ENCODE data around the gene TFIP11.

Gene TFIP11

GRCh38 chr22:26461188-26461810, 51.0 kb downstream of the TFIP11 start:
- TF ChIP-seq, protein P1, sequence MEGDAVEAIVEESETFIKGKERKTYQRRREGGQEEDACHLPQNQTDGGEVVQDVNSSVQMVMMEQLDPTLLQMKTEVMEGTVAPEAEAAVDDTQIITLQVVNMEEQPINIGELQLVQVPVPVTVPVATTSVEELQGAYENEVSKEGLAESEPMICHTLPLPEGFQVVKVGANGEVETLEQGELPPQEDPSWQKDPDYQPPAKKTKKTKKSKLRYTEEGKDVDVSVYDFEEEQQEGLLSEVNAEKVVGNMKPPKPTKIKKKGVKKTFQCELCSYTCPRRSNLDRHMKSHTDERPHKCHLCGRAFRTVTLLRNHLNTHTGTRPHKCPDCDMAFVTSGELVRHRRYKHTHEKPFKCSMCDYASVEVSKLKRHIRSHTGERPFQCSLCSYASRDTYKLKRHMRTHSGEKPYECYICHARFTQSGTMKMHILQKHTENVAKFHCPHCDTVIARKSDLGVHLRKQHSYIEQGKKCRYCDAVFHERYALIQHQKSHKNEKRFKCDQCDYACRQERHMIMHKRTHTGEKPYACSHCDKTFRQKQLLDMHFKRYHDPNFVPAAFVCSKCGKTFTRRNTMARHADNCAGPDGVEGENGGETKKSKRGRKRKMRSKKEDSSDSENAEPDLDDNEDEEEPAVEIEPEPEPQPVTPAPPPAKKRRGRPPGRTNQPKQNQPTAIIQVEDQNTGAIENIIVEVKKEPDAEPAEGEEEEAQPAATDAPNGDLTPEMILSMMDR (IDR thresholded peaks at IDR 0.05; ENCODE audit: insufficient read depth, low read length, poor library complexity, severe bottlenecking) = peak; percentile 79
- Histone ChIP-seq H3K4me3 (replicated peaks; ENCODE audit: low read depth, low read length) (no peak overlapping the region), H3K36me3 (ENCODE audit: control insufficient read depth, insufficient read depth, low read length) (peaks cover 31% of the 10 kb centered on the region), H3K27me3 (replicated peaks; ENCODE audit: control insufficient read depth, insufficient read depth, low read length) (no peaks in the 10 kb centered on the region)
- no peak for DNase-seq (ENCODE audit: extremely low read depth, insufficient read length)

DNA sequence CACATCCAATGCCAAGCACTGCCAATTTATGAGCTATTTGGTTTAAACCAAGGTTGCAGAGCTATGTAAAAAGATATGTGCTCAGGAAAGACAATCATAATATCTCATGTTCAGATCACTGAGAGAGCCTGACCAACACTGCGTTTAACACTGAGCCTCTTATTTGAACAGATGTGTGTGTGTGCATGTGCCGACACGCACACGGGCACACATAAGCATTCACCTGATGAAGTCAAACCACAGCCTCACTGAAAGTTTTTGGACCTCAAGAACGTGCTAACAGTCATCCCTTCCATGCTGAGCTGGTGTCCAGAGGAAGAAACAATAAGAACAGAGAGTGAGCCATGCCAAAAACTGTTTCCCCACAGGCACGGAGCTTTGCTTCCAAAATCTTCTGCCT, 52.1 kb downstream of the TFIP11 start:
- DNase-seq (ENCODE audit: extremely low read depth, insufficient read length) = no peak
- H3K36me3 ChIP-seq (ENCODE audit: control insufficient read depth, insufficient read depth, low read length) = peaks cover 29% of the 10 kb centered on the region
- H3K27me3 ChIP-seq (replicated peaks; ENCODE audit: control insufficient read depth, insufficient read depth, low read length) = no peaks in the 10 kb centered on the region
- TF ChIP-seq, protein P1 (IDR thresholded peaks at IDR 0.05; ENCODE audit: insufficient read depth, low read length, poor library complexity, severe bottlenecking) = no peak
- H3K4me3 ChIP-seq (replicated peaks; ENCODE audit: low read depth, low read length) = no peak overlapping the region

DNA sequence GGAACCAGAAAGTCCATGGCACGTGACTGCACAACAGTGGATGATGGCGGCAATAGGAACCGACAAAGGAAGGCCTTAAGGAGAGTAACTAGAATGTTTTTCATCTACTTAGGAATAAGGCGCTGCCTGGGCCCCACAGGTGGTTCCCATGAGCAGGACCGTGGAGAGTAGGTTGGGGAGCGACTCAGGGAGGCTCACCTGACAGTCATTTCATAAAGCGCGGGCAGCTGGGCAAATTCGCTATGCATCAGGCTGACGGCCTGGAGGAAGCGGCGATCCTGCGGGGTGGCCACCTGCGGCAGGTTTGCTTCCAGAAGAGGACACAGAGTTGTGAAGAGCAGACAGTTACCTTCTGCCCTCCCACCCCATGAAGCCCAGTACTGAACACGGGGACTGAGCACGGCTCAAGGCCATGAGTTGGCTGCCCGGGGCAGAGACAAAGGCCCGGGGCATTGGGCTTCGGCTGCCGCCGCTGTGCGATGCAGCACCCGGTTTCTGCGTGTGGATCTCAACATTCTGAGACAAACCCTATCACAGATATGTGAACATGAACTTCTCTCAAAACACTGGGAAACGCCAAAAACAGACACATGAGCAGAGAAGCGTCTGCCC, 54.5 kb downstream of the TFIP11 start:
- no peak overlapping the region for H3K4me3 ChIP-seq (replicated peaks; ENCODE audit: low read depth, low read length)
- H3K36me3 ChIP-seq (ENCODE audit: control insufficient read depth, insufficient read depth, low read length) = peaks cover 25% of the 10 kb centered on the region
- DNase-seq (ENCODE audit: extremely low read depth, insufficient read length) = no peak
- TF ChIP-seq, protein P1 (IDR thresholded peaks at IDR 0.05; ENCODE audit: insufficient read depth, low read length, poor library complexity, severe bottlenecking) = no peak
- H3K27me3 ChIP-seq (replicated peaks; ENCODE audit: control insufficient read depth, insufficient read depth, low read length) = no peaks in the 10 kb centered on the region

GRCh38 chr22:26453812-26454500, 58.3 kb downstream of the TFIP11 start:
- DNase-seq (ENCODE audit: extremely low read depth, insufficient read length) = no peak
- TF ChIP-seq, protein P1 (IDR thresholded peaks at IDR 0.05; ENCODE audit: insufficient read depth, low read length, poor library complexity, severe bottlenecking) = no peak
- Histone ChIP-seq H3K4me3 (replicated peaks; ENCODE audit: low read depth, low read length) (no peak overlapping the region), H3K27me3 (replicated peaks; ENCODE audit: control insufficient read depth, insufficient read depth, low read length) (no peaks in the 10 kb centered on the region), H3K36me3 (ENCODE audit: control insufficient read depth, insufficient read depth, low read length) (peaks cover 22% of the 10 kb centered on the region)

- no peak for DNase-seq (ENCODE audit: extremely low read depth, insufficient read length)
- Histone ChIP-seq H3K36me3 (ENCODE audit: control insufficient read depth, insufficient read depth, low read length) (peaks cover 22% of the 10 kb centered on the region), H3K4me3 (replicated peaks; ENCODE audit: low read depth, low read length) (no peak overlapping the region), H3K27me3 (replicated peaks; ENCODE audit: control insufficient read depth, insufficient read depth, low read length) (no peaks in the 10 kb centered on the region)
- TF ChIP-seq, protein P1 (IDR thresholded peaks at IDR 0.05; ENCODE audit: insufficient read depth, low read length, poor library complexity, severe bottlenecking) = no peak
Measured at GRCh38 chr22:26453216-26453615, 59.1 kb downstream of the TFIP11 start.
